WTC11 (cell line): ENCODE measurements around the gene ILKAP. TPM values are rescaled to one million over a fixed set of nuclear protein-coding genes. Genes with fewer than 3 reads are reported as not detected.

Source experiments
- ARID4B ChIP-seq: sonication (generic); formaldehyde crosslinking; IDR thresholded peaks from 2 replicates; pipeline ENCODE4 v1.8.0; 2023; ENCODE audit warnings: missing genetic modification reagents, mild to moderate bottlenecking, borderline replicate concordance
- ATF2 ChIP-seq: sonication (generic); formaldehyde crosslinking; IDR thresholded peaks from 2 replicates; pipeline ENCODE4 v1.8.1; 2022; ENCODE audit warnings: low read depth, missing genetic modification reagents, borderline replicate concordance
- CTCF ChIP-seq: fragments of 200-600 bp; IDR thresholded peaks from 2 replicates; pipeline ENCODE4 v1.8.0; 2022; ENCODE audit warnings: antibody characterized with exemption
- E2F4 ChIP-seq: sonication (generic); formaldehyde crosslinking; IDR thresholded peaks from 2 replicates; pipeline ENCODE4 v1.8.1; 2022; ENCODE audit warnings: low read depth, mild to moderate bottlenecking, moderate library complexity, missing genetic modification reagents, borderline replicate concordance
- ERG ChIP-seq: fragments of 250-450 bp; sonication (Bioruptor Pico); IDR thresholded peaks from 2 replicates; pipeline ENCODE4 v1.8.0; 2021; ENCODE audit warnings: mild to moderate bottlenecking
- HMGA2 ChIP-seq: fragments of 250-450 bp; sonication (Bioruptor Pico); IDR thresholded peaks from 2 replicates; pipeline ENCODE4 v1.4.0; 2021; ENCODE audit warnings: mild to moderate bottlenecking, moderate library complexity
- MLX ChIP-seq: sonication (generic); formaldehyde crosslinking; IDR thresholded peaks from 2 replicates; pipeline ENCODE4 v1.8.1; 2023; ENCODE audit warnings: mild to moderate bottlenecking, missing genetic modification reagents, moderate library complexity
- ZBTB21 ChIP-seq: sonication (generic); formaldehyde crosslinking; IDR thresholded peaks from 2 replicates; pipeline ENCODE4 v1.8.1; 2023; ENCODE audit warnings: mild to moderate bottlenecking, missing genetic modification reagents, borderline replicate concordance
- ZBTB43 ChIP-seq: sonication (generic); formaldehyde crosslinking; IDR thresholded peaks from 2 replicates; pipeline ENCODE4 v1.8.1; 2023; ENCODE audit warnings: mild to moderate bottlenecking, missing genetic modification reagents
- ZMAT4 ChIP-seq: fragments of 250-450 bp; sonication (Bioruptor Pico); IDR thresholded peaks from 2 replicates; pipeline ENCODE4 v1.9.0; 2021; ENCODE audit warnings: mild to moderate bottlenecking
- ZNF263 ChIP-seq: sonication (generic); formaldehyde crosslinking; IDR thresholded peaks from 2 replicates; pipeline ENCODE4 v1.8.1; 2022; ENCODE audit warnings: low read depth, mild to moderate bottlenecking, moderate library complexity, missing genetic modification reagents
- ZNF512 ChIP-seq: sonication (generic); formaldehyde crosslinking; IDR thresholded peaks from 2 replicates; pipeline ENCODE4 v1.8.1; 2022; ENCODE audit warnings: missing genetic modification reagents, borderline replicate concordance
- total RNA-seq: library from RNA; stranded (reverse); gene quantifications from 3 replicates; pipeline ENCODE4 v1.2.3, GENCODE V29; 2021

ILKAP gene
- total RNA-seq, 1 experiment from 2014 or later = 32.7 TPM

GRCh38 chr2:238203973-238204683, 633 bp upstream of the ILKAP start (continued):
- no peak for TF ChIP-seq ARID4B
- no peak for TF ChIP-seq HMGA2 (CRISPR knock-in tag)
- TF ChIP-seq E2F4 = no peak
- no peak for TF ChIP-seq ERG
- no peak for TF ChIP-seq ZBTB21 (CRISPR knock-in tag)
- no peak for TF ChIP-seq ZMAT4 (CRISPR knock-in tag)
- no peak for TF ChIP-seq MLX
- no peak for TF ChIP-seq ZNF263 (CRISPR knock-in tag)
- TF ChIP-seq CTCF = no peak
- TF ChIP-seq ATF2 (CRISPR knock-in tag) = no peak
- TF ChIP-seq ZBTB43 (CRISPR knock-in tag) = no peak
- TF ChIP-seq ZNF512 (CRISPR knock-in tag) = no peak
